ENCODE measurements around the gene FOXP2. TPM values are rescaled to one million over a fixed set of nuclear protein-coding genes. Genes with fewer than 3 reads are reported as not detected.

The FOXP2 gene
- total and polyA plus RNA-seq, 2 donors (not counting 1 experiment from before 2014, with no cell fraction given), result not detected

DNA sequence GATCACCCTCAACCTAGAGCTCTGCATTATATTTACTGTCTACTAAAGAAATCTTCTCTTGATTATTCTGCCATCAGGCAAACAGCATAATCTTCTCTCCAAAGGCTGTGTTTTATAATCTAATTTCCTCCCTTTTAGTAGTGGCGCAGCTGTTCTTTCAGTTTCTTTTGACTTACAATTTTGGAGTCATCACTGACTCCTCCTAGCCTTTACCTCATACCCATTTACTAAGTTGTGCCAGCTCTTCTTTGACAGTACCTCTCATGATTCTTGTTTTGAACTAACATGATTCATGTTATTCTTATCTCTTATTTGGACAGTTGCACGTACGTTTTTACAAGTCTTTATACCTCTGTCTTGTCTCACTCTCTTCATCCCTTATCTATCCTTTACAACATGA, 113.0 kb downstream of the FOXP2 start:
- no peaks in the 10 kb centered on the region for H3K79me2 ChIP-seq (ENCODE audit: control insufficient read depth, insufficient read depth, low read length)
- no peak overlapping the region for H3K4me2 ChIP-seq (replicated peaks; ENCODE audit: low read depth, low read length, poor library complexity, severe bottlenecking)
- DNase-seq, result no peak
- H3K4me1 ChIP-seq (ENCODE audit: control insufficient read depth in 2 of 2, insufficient read depth in 2 of 2, low read length in 2 of 2), result no peaks in the 10 kb centered on the region
- H3K9me3 ChIP-seq (ENCODE audit: control extremely low read depth in 1 of 3, control insufficient read depth in 2 of 3, insufficient read depth in 1 of 3, low read length in 2 of 3), result no peaks in the 10 kb centered on the region
- no peaks in the 10 kb centered on the region for H3K36me3 ChIP-seq (replicated peaks in 1 of 2; ENCODE audit: control extremely low read depth in 1 of 2, control insufficient read depth in 1 of 2, extremely low read depth in 1 of 2, insufficient read depth in 2 of 2, low read length in 1 of 2)
- Mint-ChIP-seq H3K27me3 (no peaks in the 10 kb centered on the region), H3K27ac (no peak overlapping the region), H3K9me3 (ENCODE audit: insufficient read depth) (no peaks in the 10 kb centered on the region), H3K4me1 (no peaks in the 10 kb centered on the region), H3K4me3 (no peak overlapping the region)
- no peak for TF ChIP-seq EZH2 (IDR thresholded peaks at IDR 0.05; ENCODE audit: borderline replicate concordance, insufficient read depth, low read depth, low read length, poor library complexity, severe bottlenecking)
- TF ChIP-seq, protein P1, sequence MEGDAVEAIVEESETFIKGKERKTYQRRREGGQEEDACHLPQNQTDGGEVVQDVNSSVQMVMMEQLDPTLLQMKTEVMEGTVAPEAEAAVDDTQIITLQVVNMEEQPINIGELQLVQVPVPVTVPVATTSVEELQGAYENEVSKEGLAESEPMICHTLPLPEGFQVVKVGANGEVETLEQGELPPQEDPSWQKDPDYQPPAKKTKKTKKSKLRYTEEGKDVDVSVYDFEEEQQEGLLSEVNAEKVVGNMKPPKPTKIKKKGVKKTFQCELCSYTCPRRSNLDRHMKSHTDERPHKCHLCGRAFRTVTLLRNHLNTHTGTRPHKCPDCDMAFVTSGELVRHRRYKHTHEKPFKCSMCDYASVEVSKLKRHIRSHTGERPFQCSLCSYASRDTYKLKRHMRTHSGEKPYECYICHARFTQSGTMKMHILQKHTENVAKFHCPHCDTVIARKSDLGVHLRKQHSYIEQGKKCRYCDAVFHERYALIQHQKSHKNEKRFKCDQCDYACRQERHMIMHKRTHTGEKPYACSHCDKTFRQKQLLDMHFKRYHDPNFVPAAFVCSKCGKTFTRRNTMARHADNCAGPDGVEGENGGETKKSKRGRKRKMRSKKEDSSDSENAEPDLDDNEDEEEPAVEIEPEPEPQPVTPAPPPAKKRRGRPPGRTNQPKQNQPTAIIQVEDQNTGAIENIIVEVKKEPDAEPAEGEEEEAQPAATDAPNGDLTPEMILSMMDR (IDR thresholded peaks at IDR 0.05), result no peak
- WGBS (ENCODE audit: insufficient coverage), result 87% methylated on average over 3 of the region's 3 CpGs
- ChIA-PET CTCF (no interaction called here), POLR2A (no interaction called here)
- H3K27ac ChIP-seq (ENCODE audit: low read length in 2 of 2), result no peak overlapping the region
- no peak overlapping the region for H2AFZ ChIP-seq (ENCODE audit: insufficient read depth, low read depth, low read length, poor library complexity, severe bottlenecking)
- H3K9ac ChIP-seq (ENCODE audit: low read length), result no peak overlapping the region
- H3K4me3 ChIP-seq (ENCODE audit: control extremely low read depth in 1 of 5, extremely low read depth in 1 of 5, insufficient read depth in 1 of 5, low read depth in 2 of 5, low read length in 4 of 5), result no peak overlapping the region
- H4K20me1 ChIP-seq (ENCODE audit: control insufficient read depth, insufficient read depth, low read length, poor library complexity, severe bottlenecking), result no peaks in the 10 kb centered on the region
- H3K27me3 ChIP-seq (replicated peaks in 1 of 4; ENCODE audit: control extremely low read depth in 1 of 4, control insufficient read depth in 3 of 4, insufficient read depth in 4 of 4, low read length in 3 of 4), result no peaks in the 10 kb centered on the region
- ATAC-seq (ENCODE audit: low read depth), result no peak
- intact Hi-C loops (cut with micrococcal nuclease), result no loop called here

DNA sequence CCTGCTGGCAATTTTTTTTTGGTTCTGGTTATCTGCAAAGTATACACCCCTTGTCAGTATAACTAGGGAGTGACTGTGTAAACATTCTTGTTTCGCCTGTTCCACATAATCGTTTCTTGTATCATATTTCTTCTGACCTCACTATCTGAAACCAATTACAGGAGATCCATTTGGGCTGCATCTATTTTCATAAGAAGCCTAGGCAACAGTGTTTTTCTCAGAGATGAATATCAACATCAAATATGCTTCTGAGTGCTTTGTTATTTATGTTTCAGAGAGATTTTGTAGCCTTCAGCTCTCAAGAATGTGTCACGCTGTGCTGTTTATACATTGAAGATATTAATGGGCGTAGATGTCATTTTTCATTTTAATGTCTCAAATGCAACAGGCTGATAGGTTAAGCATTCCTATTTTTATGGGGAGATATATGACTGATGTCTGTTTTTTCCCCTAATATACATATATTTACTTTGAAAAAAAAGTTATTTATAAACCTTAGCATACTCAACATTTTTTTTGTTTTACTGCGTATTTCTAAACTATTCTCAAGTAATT, 115.5 kb downstream of the FOXP2 start:
- TF ChIP-seq, protein P1 (IDR thresholded peaks at IDR 0.05), result no peak
- no peak for TF ChIP-seq EZH2 (IDR thresholded peaks at IDR 0.05; ENCODE audit: borderline replicate concordance, insufficient read depth, low read depth, low read length, poor library complexity, severe bottlenecking)
- no peak overlapping the region for H2AFZ ChIP-seq (ENCODE audit: insufficient read depth, low read depth, low read length, poor library complexity, severe bottlenecking)
- no peaks in the 10 kb centered on the region for H3K4me1 Mint-ChIP-seq
- H4K20me1 ChIP-seq (ENCODE audit: control insufficient read depth, insufficient read depth, low read length, poor library complexity, severe bottlenecking), result no peaks in the 10 kb centered on the region
- ChIA-PET POLR2A (no interaction called here), CTCF (no interaction called here)
- ATAC-seq (ENCODE audit: low read depth), result no peak
- 93% methylated on average over 2 of the region's 5 CpGs for WGBS (ENCODE audit: insufficient coverage)
- no peaks in the 10 kb centered on the region for H3K27me3 Mint-ChIP-seq
- H3K79me2 ChIP-seq (ENCODE audit: control insufficient read depth, insufficient read depth, low read length), result no peaks in the 10 kb centered on the region
- DNase-seq, result no peak
- no peak overlapping the region for H3K9ac ChIP-seq (ENCODE audit: low read length)
- no peak overlapping the region for H3K4me3 ChIP-seq (ENCODE audit: control extremely low read depth in 1 of 5, extremely low read depth in 1 of 5, insufficient read depth in 1 of 5, low read depth in 2 of 5, low read length in 4 of 5)
- no peaks in the 10 kb centered on the region for H3K9me3 ChIP-seq (ENCODE audit: control extremely low read depth in 1 of 3, control insufficient read depth in 2 of 3, insufficient read depth in 1 of 3, low read length in 2 of 3)
- no peak overlapping the region for H3K4me3 Mint-ChIP-seq
- H3K27me3 ChIP-seq (replicated peaks in 1 of 4; ENCODE audit: control extremely low read depth in 1 of 4, control insufficient read depth in 3 of 4, insufficient read depth in 4 of 4, low read length in 3 of 4), result no peaks in the 10 kb centered on the region
- H3K4me1 ChIP-seq (ENCODE audit: control insufficient read depth in 2 of 2, insufficient read depth in 2 of 2, low read length in 2 of 2), result no peaks in the 10 kb centered on the region
- no peak overlapping the region for H3K27ac ChIP-seq (ENCODE audit: low read length in 2 of 2)
- H3K27ac Mint-ChIP-seq, result no peak overlapping the region
- no peaks in the 10 kb centered on the region for H3K36me3 ChIP-seq (replicated peaks in 1 of 2; ENCODE audit: control extremely low read depth in 1 of 2, control insufficient read depth in 1 of 2, extremely low read depth in 1 of 2, insufficient read depth in 2 of 2, low read length in 1 of 2)
- intact Hi-C loops (cut with micrococcal nuclease), result no loop called here
- H3K9me3 Mint-ChIP-seq (ENCODE audit: insufficient read depth), result no peaks in the 10 kb centered on the region
- H3K4me2 ChIP-seq (replicated peaks; ENCODE audit: low read depth, low read length, poor library complexity, severe bottlenecking), result no peak overlapping the region

All from B cell (primary cell).